Activated B cell treated with CpG ODN at 0.5 μM for 24 hours (primary cell): ENCODE data around the gene ZNF555. TPM values are rescaled to one million over a fixed set of nuclear protein-coding genes. Genes with fewer than 3 reads are reported as not detected.

Source experiments
- ATAC-seq: fragments of 200-7000 bp; cut with Tn5 transposase; one replicate; pipeline ENCODE4 v1.10.0; 2021; ENCODE audit warnings: low read depth, mild to moderate bottlenecking, moderate library complexity
- CTCF ChIA-PET: fragments of 350-600 bp; sonication (Branson Sonifier 250); formaldehyde crosslinking; loops from one replicate; lab custom pipeline; 2021; ENCODE audit warnings: antibody characterized with exemption; lab: Charles Lee
- POLR2A ChIA-PET: fragments of 350-600 bp; sonication (Branson Sonifier 250); formaldehyde crosslinking; loops from one replicate; lab custom pipeline; 2021; ENCODE audit warnings: antibody characterized with exemption; lab: Charles Lee
- DNase-seq: peaks from one replicate; pipeline ENCODE4 v3.0.0; 2022
- H3K27ac Mint-ChIP-seq: one replicate; pipeline ENCODE4 v1.8.0; 2020; ENCODE audit warnings: mixed read lengths
- H3K27me3 Mint-ChIP-seq: one replicate; pipeline ENCODE4 v1.8.0; 2021; ENCODE audit warnings: mixed read lengths
- H3K36me3 Mint-ChIP-seq: one replicate; pipeline ENCODE4 v1.8.0; 2021; ENCODE audit warnings: low read depth, mixed read lengths
- H3K4me1 Mint-ChIP-seq: one replicate; pipeline ENCODE4 v1.8.0; 2021; ENCODE audit warnings: mixed read lengths
- H3K4me3 Mint-ChIP-seq: one replicate; pipeline ENCODE4 v1.8.0; 2020; ENCODE audit warnings: mild to moderate bottlenecking, mixed read lengths
- H3K9me3 Mint-ChIP-seq: one replicate; pipeline ENCODE4 v1.8.0; 2020; ENCODE audit warnings: mixed read lengths
- CTCF ChIP-seq: fragments of 200-600 bp; IDR thresholded peaks from one replicate; pipeline ENCODE4 v1.8.0; 2022; ENCODE audit warnings: antibody characterized with exemption, mild to moderate bottlenecking
- intact Hi-C: fragments of 100-400 bp; cut with micrococcal nuclease; formaldehyde crosslinking; loops from one replicate; pipeline ENCODE4 v1.15.1; 2024
- total RNA-seq: library from RNA; stranded (reverse); gene quantifications from 2 replicates; pipeline ENCODE4 v1.2.3, GENCODE V29; 2022

Gene ZNF555
- total RNA-seq, 1 donor from 2014 or later = 8.4 TPM

- intact Hi-C loops = no loop called here
- DNase-seq = no peak
- CTCF ChIA-PET = no interaction called here
These were observed 30.0 kb upstream of the ZNF555 start for GRCh38 chr19:2811221-2811722.

GRCh38 chr19:2811735-2812413, 29.4 kb upstream of the ZNF555 start:
- ChIA-PET CTCF (no interaction called here), POLR2A (interaction anchor here (0.5 kb wide), 1 partner anchor 554 kb away, joined by 3 read pairs; no protein-coding TSS in a partner anchor)
- H3K4me3 Mint-ChIP-seq = no peak overlapping the region
- TF ChIP-seq CTCF = no peak
- intact Hi-C loops = no loop called here
- no peaks in the 10 kb centered on the region for H3K9me3 Mint-ChIP-seq
- peaks cover 38% of the 10 kb centered on the region for H3K36me3 Mint-ChIP-seq
- DNase-seq = no peak
- H3K4me1 Mint-ChIP-seq = no peaks in the 10 kb centered on the region
- ATAC-seq = no peak
- H3K27ac Mint-ChIP-seq = no peak overlapping the region
- no peaks in the 10 kb centered on the region for H3K27me3 Mint-ChIP-seq

More at GRCh38 chr19:2811221-2811722, 30.0 kb upstream of the ZNF555 start:
- POLR2A ChIA-PET = interaction anchor here (0.5 kb wide), 1 partner anchor 553 kb away, joined by 3 read pairs; no protein-coding TSS in a partner anchor
- H3K36me3 Mint-ChIP-seq = peaks cover 42% of the 10 kb centered on the region
- no peak for TF ChIP-seq CTCF
- no peak for ATAC-seq
- H3K9me3 Mint-ChIP-seq = no peaks in the 10 kb centered on the region
- H3K4me1 Mint-ChIP-seq = no peaks in the 10 kb centered on the region
- no peaks in the 10 kb centered on the region for H3K27me3 Mint-ChIP-seq
- no peak overlapping the region for H3K27ac Mint-ChIP-seq
- H3K4me3 Mint-ChIP-seq = no peak overlapping the region

GRCh38 chr19:2812414-2813234, 28.7 kb upstream of the ZNF555 start:
- intact Hi-C loops = no loop called here
- DNase-seq = no peak
- Mint-ChIP-seq H3K4me1 (peaks cover 2% of the 10 kb centered on the region), H3K4me3 (no peak overlapping the region), H3K9me3 (no peaks in the 10 kb centered on the region), H3K36me3 (peaks cover 35% of the 10 kb centered on the region), H3K27me3 (no peaks in the 10 kb centered on the region), H3K27ac (no peak overlapping the region)
- TF ChIP-seq CTCF = no peak
- ChIA-PET CTCF (no interaction called here), POLR2A (no interaction called here)
- ATAC-seq = no peak

- CTCF ChIA-PET = no interaction called here
- intact Hi-C loops = no loop called here
These were observed 27.8 kb upstream of the ZNF555 start for GRCh38 chr19:2813235-2814160.

More at GRCh38 chr19:2813235-2814160, 27.8 kb upstream of the ZNF555 start:
- peaks cover 30% of the 10 kb centered on the region for H3K36me3 Mint-ChIP-seq
- DNase-seq (no peak), ATAC-seq (no peak)
- H3K4me1 Mint-ChIP-seq = peaks cover 3% of the 10 kb centered on the region
- H3K9me3 Mint-ChIP-seq = no peaks in the 10 kb centered on the region
- no peak overlapping the region for H3K4me3 Mint-ChIP-seq
- POLR2A ChIA-PET = no interaction called here
- TF ChIP-seq CTCF = no peak
- no peaks in the 10 kb centered on the region for H3K27me3 Mint-ChIP-seq
- no peak overlapping the region for H3K27ac Mint-ChIP-seq
